Measurements from ENCODE around the gene GDF10. TPM values are rescaled to one million over a fixed set of nuclear protein-coding genes. Genes with fewer than 3 reads are reported as not detected.

The GDF10 gene
- total and polyA plus RNA-seq, 10 of the 15 experiments (the other 5 are each of a cell fraction or from before 2014, with no cell fraction given) = not detected

DNA sequence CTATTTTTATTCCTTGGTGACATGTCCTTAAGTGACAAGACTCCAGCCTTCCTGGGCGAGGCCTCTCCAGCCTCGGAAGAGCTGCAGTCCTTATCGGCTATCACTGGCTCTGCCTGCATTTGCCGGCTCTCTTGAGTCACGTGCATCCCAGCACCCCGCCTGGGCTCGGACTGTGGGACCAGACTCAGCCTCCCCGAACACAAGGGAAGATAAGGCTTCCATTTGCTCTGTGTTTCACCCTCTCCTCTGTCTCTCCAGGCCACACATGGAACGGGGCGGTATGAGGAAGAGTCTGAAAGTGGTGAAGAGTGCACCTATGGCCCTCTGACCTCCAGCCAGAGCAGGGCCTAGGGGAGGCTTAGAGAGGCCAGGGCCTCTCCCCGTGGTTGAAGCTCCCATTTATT is 26.9 kb downstream of the GDF10 start:
- Histone ChIP-seq H3K27ac (ENCODE audit: control insufficient read depth, insufficient read depth) (no peak overlapping the region), H3K4me1 (ENCODE audit: control insufficient read depth, insufficient read depth, low read length) (no peaks in the 10 kb centered on the region), H3K36me3 (ENCODE audit: control insufficient read depth in 2 of 2, insufficient read depth in 2 of 2, low read length in 1 of 2) (no peaks in the 10 kb centered on the region), H3K79me2 (ENCODE audit: control insufficient read depth, insufficient read depth, low read length) (no peaks in the 10 kb centered on the region), H3K9ac (ENCODE audit: control insufficient read depth, insufficient read depth, low read length) (no peak overlapping the region), H3K27me3 (replicated peaks in 1 of 2; ENCODE audit: control insufficient read depth in 2 of 2, insufficient read depth in 2 of 2, low read length in 1 of 2) (no peaks in the 10 kb centered on the region; a peak in 2 of 4 replicates), H3K9me3 (replicated peaks; ENCODE audit: control insufficient read depth, insufficient read depth, low read length) (no peaks in the 10 kb centered on the region), H4K20me1 (ENCODE audit: control insufficient read depth, insufficient read depth) (no peaks in the 10 kb centered on the region; the same call in 1 of the 2 replicates), H3K4me3 (no peak overlapping the region), H2AFZ (ENCODE audit: control insufficient read depth, low read depth, low read length) (no peak overlapping the region), H3K4me2 (ENCODE audit: control insufficient read depth, insufficient read depth) (no peak overlapping the region)
- SMC1A ChIA-PET (ENCODE audit: uncharacterized antibody, unreplicated experiment) = no interaction called here
- FAIRE-seq (no peak), DNase-seq (ENCODE audit: low read depth, low spot score) (no peak), ATAC-seq (no peak)
- 28% methylated on average over 10 of the region's 11 CpGs for WGBS (ENCODE audit: insufficient coverage, insufficient replicate concordance, low lambda C conversion rate, missing lambda C conversion rate)
- in situ Hi-C loops (cut with MboI) (no loop called here), intact Hi-C loops (cut with micrococcal nuclease; ENCODE audit: unreplicated experiment) (no loop called here)
- POLR2A ChIA-PET = no interaction called here
- no TSS peak for BruUV-seq (replicated peaks)
- RAD21 ChIA-PET (ENCODE audit: unreplicated experiment) = no interaction called here
- CTCF ChIA-PET = no interaction called here
- TF ChIP-seq ASH2L (IDR thresholded peaks at IDR 0.05; ENCODE audit: borderline replicate concordance, low read depth) (no peak), ATF7 (IDR thresholded peaks at IDR 0.05; ENCODE audit: low read depth) (no peak), RAD51 (IDR thresholded peaks at IDR 0.05) (no peak)
- TF ChIP-seq, protein P1, sequence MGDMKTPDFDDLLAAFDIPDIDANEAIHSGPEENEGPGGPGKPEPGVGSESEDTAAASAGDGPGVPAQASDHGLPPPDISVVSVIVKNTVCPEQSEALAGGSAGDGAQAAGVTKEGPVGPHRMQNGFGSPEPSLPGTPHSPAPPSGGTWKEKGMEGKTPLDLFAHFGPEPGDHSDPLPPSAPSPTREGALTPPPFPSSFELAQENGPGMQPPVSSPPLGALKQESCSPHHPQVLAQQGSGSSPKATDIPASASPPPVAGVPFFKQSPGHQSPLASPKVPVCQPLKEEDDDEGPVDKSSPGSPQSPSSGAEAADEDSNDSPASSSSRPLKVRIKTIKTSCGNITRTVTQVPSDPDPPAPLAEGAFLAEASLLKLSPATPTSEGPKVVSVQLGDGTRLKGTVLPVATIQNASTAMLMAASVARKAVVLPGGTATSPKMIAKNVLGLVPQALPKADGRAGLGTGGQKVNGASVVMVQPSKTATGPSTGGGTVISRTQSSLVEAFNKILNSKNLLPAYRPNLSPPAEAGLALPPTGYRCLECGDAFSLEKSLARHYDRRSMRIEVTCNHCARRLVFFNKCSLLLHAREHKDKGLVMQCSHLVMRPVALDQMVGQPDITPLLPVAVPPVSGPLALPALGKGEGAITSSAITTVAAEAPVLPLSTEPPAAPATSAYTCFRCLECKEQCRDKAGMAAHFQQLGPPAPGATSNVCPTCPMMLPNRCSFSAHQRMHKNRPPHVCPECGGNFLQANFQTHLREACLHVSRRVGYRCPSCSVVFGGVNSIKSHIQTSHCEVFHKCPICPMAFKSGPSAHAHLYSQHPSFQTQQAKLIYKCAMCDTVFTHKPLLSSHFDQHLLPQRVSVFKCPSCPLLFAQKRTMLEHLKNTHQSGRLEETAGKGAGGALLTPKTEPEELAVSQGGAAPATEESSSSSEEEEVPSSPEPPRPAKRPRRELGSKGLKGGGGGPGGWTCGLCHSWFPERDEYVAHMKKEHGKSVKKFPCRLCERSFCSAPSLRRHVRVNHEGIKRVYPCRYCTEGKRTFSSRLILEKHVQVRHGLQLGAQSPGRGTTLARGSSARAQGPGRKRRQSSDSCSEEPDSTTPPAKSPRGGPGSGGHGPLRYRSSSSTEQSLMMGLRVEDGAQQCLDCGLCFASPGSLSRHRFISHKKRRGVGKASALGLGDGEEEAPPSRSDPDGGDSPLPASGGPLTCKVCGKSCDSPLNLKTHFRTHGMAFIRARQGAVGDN (IDR thresholded peaks at IDR 0.05) = no peak
